BJ (cell line): ENCODE measurements around the gene RNF121. TPM values are rescaled to one million over a fixed set of nuclear protein-coding genes. Genes with fewer than 3 reads are reported as not detected.

Source experiments
- CTCF ChIA-PET: fragments of 350-600 bp; formaldehyde crosslinking; extraction: SDS; loops from one replicate; lab custom pipeline; 2021; ENCODE audit warnings: antibody characterized with exemption, inconsistent platforms; lab: Yijun Ruan, JAX
- POLR2A ChIA-PET: fragments of 300-600 bp; sonication (Branson Sonifier 250); formaldehyde crosslinking; extraction: SDS; loops from one replicate; lab custom pipeline; 2021; ENCODE audit warnings: antibody characterized with exemption; lab: Charles Lee
- DNase-seq: peaks from one replicate; pipeline ENCODE4 v3.0.0-alpha.2; 2011; ENCODE audit warnings: low read depth
- H3K27me3 ChIP-seq: 2 replicates; pipeline ENCODE4 v1.6.0; 2011; ENCODE audit warnings: low read length; ENCODE audit not compliant: control insufficient read depth, insufficient read depth
- H3K36me3 ChIP-seq: 2 replicates; pipeline ENCODE4 v1.5.1; 2011; ENCODE audit warnings: low read length; ENCODE audit not compliant: control insufficient read depth, insufficient read depth
- H3K4me3 ChIP-seq: 2 replicates; pipeline ENCODE4 v1.5.1; 2011; ENCODE audit warnings: low read depth, mild to moderate bottlenecking, control low read depth, low read length
- CTCF ChIP-seq: IDR thresholded peaks from 2 replicates; pipeline ENCODE4 v1.5.1; 2011; ENCODE audit warnings: low read depth, mild to moderate bottlenecking, control low read depth, inconsistent platforms, low read length, moderate library complexity; ENCODE audit not compliant: insufficient read depth
- polyA plus RNA-seq: library from polyadenylated mRNA; depleted of rRNA; stranded (reverse); fragments of >200 nt; gene quantifications from 2 replicates; pipeline ENCODE4 v1.2.3, GENCODE V29; 2011

RNF121 gene
- polyA plus RNA-seq, 1 experiment = 77.3 TPM

- CTCF ChIA-PET = interaction anchor here (0.8 to 13.5 kb wide), 15 partner anchors 8 to 405 kb away, joined by 3 to 209 read pairs (median 15); no protein-coding TSS in a partner anchor
- no peak for DNase-seq
- no peak overlapping the region for H3K4me3 ChIP-seq
- TF ChIP-seq CTCF = no peak
- H3K27me3 ChIP-seq = no peaks in the 10 kb centered on the region
- H3K36me3 ChIP-seq = peaks cover 40% of the 10 kb centered on the region
- POLR2A ChIA-PET = no interaction called here
Measured at GRCh38 chr11:72026090-72026489, 97.2 kb downstream of the RNF121 start.

- no peak overlapping the region for H3K4me3 ChIP-seq
- peaks cover 17% of the 10 kb centered on the region for H3K36me3 ChIP-seq
- no peak for DNase-seq
- POLR2A ChIA-PET = interaction anchor here (0.6 kb wide), 1 partner anchor 43 kb away, joined by 3 read pairs; no protein-coding TSS in a partner anchor
- CTCF ChIA-PET = interaction anchor here (0.7 to 13.5 kb wide), 7 partner anchors 15 to 153 kb away, joined by 3 to 209 read pairs (median 4); no protein-coding TSS in a partner anchor
- no peak for TF ChIP-seq CTCF
- H3K27me3 ChIP-seq = no peaks in the 10 kb centered on the region
Measured at GRCh38 chr11:72030472-72031045, 101.7 kb downstream of the RNF121 start.

- no peak for DNase-seq
- no peak overlapping the region for H3K4me3 ChIP-seq
- CTCF ChIA-PET = interaction anchor here (1.4 to 4.3 kb wide), 3 partner anchors 12 to 146 kb away, joined by 3 to 28 read pairs (median 4); no protein-coding TSS in a partner anchor
- TF ChIP-seq CTCF = no peak
- H3K27me3 ChIP-seq = no peaks in the 10 kb centered on the region
- peaks cover 5% of the 10 kb centered on the region; the same call in 1 of the 2 replicates for H3K36me3 ChIP-seq
- POLR2A ChIA-PET = no interaction called here
Measured at GRCh38 chr11:72036687-72037086, 107.8 kb downstream of the RNF121 start.

GRCh38 chr11:72037554-72038311, 108.9 kb downstream of the RNF121 start:
- no peaks in the 10 kb centered on the region for H3K27me3 ChIP-seq
- H3K4me3 ChIP-seq = peak overlapping the region; percentile 75
- H3K36me3 ChIP-seq = peaks cover 5% of the 10 kb centered on the region; the same call in 1 of the 2 replicates
- DNase-seq = no peak
- ChIA-PET POLR2A (no interaction called here), CTCF (interaction anchor here (0.8 to 4.3 kb wide), 14 partner anchors 9 to 397 kb away, joined by 3 to 28 read pairs (median 4); partner anchors contain the start of gene CLPB)
- TF ChIP-seq CTCF = no peak

- H3K27me3 ChIP-seq = no peaks in the 10 kb centered on the region
- POLR2A ChIA-PET = interaction anchor here (0.5 to 0.8 kb wide), 3 partner anchors 52 to 185 kb away, joined by 3 read pairs; no protein-coding TSS in a partner anchor
Measured at GRCh38 chr11:72038491-72038890, 109.6 kb downstream of the RNF121 start.

More at GRCh38 chr11:72038491-72038890, 109.6 kb downstream of the RNF121 start:
- peaks cover 4% of the 10 kb centered on the region; the same call in 1 of the 2 replicates for H3K36me3 ChIP-seq
- H3K4me3 ChIP-seq = peak overlapping the region; percentile 75
- DNase-seq = peak; percentile 48
- CTCF ChIA-PET = interaction anchor here (0.8 to 4.3 kb wide), 18 partner anchors 10 to 396 kb away, joined by 3 to 28 read pairs (median 4); partner anchors contain the start of gene CLPB
- TF ChIP-seq CTCF = no peak
